HepG2 (cell line): ENCODE data around the gene SH2D6. TPM values are rescaled to one million over a fixed set of nuclear protein-coding genes. Genes with fewer than 3 reads are reported as not detected.
A peak's percentile ranks its signal among the peaks of the same experiment; 100 is the strongest.

Source experiments
- CCDC6 ChIP-seq: sonication (generic); formaldehyde crosslinking; IDR thresholded peaks from 2 replicates; pipeline ENCODE4 v1.8.1; 2022; ENCODE audit warnings: mild to moderate bottlenecking, missing genetic modification reagents, moderate library complexity
- CSRNP1 ChIP-seq: sonication (generic); formaldehyde crosslinking; IDR thresholded peaks from 2 replicates; pipeline ENCODE4 v1.8.1; 2023; ENCODE audit warnings: mild to moderate bottlenecking, missing genetic modification reagents
- DNMT3B ChIP-seq: conservative IDR thresholded peaks from 2 replicates; pipeline ENCODE4 v1.6.1; 2016; ENCODE audit warnings: missing biosample characterization, control low read depth
- ELF3 ChIP-seq: IDR thresholded peaks from 2 replicates; pipeline ENCODE4 v1.6.1; 2016; ENCODE audit warnings: missing genetic modification reagents, missing compliant biosample characterization
- KLF13 ChIP-seq: sonication (generic); formaldehyde crosslinking; IDR thresholded peaks from 2 replicates; pipeline ENCODE4 v1.4.0; 2020; ENCODE audit warnings: mild to moderate bottlenecking, missing genetic modification reagents
- ONECUT2 ChIP-seq: sonication (generic); formaldehyde crosslinking; IDR thresholded peaks from 2 replicates; pipeline ENCODE4 v1.4.0; 2020; ENCODE audit warnings: missing genetic modification reagents
- PRDM10 ChIP-seq: sonication (generic); formaldehyde crosslinking; IDR thresholded peaks from 2 replicates; pipeline ENCODE4 v1.4.0; 2020; ENCODE audit warnings: low read depth, missing genetic modification reagents
- YEATS4 ChIP-seq: sonication (generic); formaldehyde crosslinking; IDR thresholded peaks from 2 replicates; pipeline ENCODE4 v1.4.0; 2020; ENCODE audit warnings: missing genetic modification reagents, borderline replicate concordance
- ZBTB10 ChIP-seq: sonication (generic); formaldehyde crosslinking; IDR thresholded peaks from 2 replicates; pipeline ENCODE4 v1.4.0; 2020; ENCODE audit warnings: missing genetic modification reagents, borderline replicate concordance
- ZNF263 ChIP-seq: sonication (generic); formaldehyde crosslinking; IDR thresholded peaks from 2 replicates; pipeline ENCODE4 v1.4.0; 2020; ENCODE audit warnings: missing genetic modification reagents
- ZNF83 ChIP-seq: sonication (generic); formaldehyde crosslinking; IDR thresholded peaks from 2 replicates; pipeline ENCODE4 v1.4.0; 2020; ENCODE audit warnings: missing genetic modification reagents, mild to moderate bottlenecking, borderline replicate concordance
- polyA plus RNA-seq, 8 experiments: library from polyadenylated mRNA; depleted of rRNA in 3 of 8; stranded (reverse) in 7 of 8; unstranded in 1 of 8; fragments of >200 nt; fragmentation: Illumina TruSeq in 4 of 8; extraction: Trizol in 4 of 8; gene quantifications; 2 replicates each; pipeline versions ENCODE4 v1.2.1 to v1.2.3, GENCODE V29; 2011 to 2016; ENCODE audit warnings: low read depth in 4 of 8, missing spikeins in 1 of 8, mixed read lengths in 1 of 8; ENCODE audit not compliant: insufficient read depth in 1 of 8
- total RNA-seq, 5 experiments: library from RNA; depleted of rRNA; stranded (reverse); fragments of >200 nt; fragmentation: Illumina TruSeq; extraction: Trizol; gene quantifications; 2 replicates each; pipeline ENCODE4 v1.2.3, GENCODE V29; 2016; ENCODE audit warnings: low read depth in 1 of 5
- TF ChIP-seq, protein P1 (sequence below): sonication (generic); IDR thresholded peaks from 2 replicates; pipeline ENCODE4 v1.6.1; 2016; ENCODE audit warnings: low read depth, borderline replicate concordance
- TF ChIP-seq, protein P2 (sequence below): sonication (generic); formaldehyde crosslinking; IDR thresholded peaks from 2 replicates; pipeline ENCODE4 v1.5.0; 2020; ENCODE audit warnings: mild to moderate bottlenecking, missing genetic modification reagents

SH2D6 gene
- total and polyA plus RNA-seq, 2 of the 13 experiments (the other 11 are each of a cell fraction or from before 2014, with no cell fraction given): 0.11 to 0.26 TPM

GRCh38 chr2:85390941-85391669, 27.4 kb upstream of the SH2D6 start (continued):
- TF ChIP-seq CSRNP1 (CRISPR knock-in tag) (no peak), CCDC6 (peak; percentile 53; the same call in 1 of the 2 replicates), ZNF263 (CRISPR knock-in tag) (0 out of 2 replicates have a peak, but pooled peaks have one; percentile 22), YEATS4 (no peak), KLF13 (CRISPR knock-in tag) (no peak), ZBTB10 (CRISPR knock-in tag) (no peak), ZNF83 (no peak), PRDM10 (0 out of 2 replicates have a peak, but pooled peaks have one; percentile 39), DNMT3B (no peak), ONECUT2 (CRISPR knock-in tag) (no peak), ELF3 (CRISPR knock-in tag) (0 out of 2 replicates have a peak, but pooled peaks have one; percentile 46)
- TF ChIP-seq, protein P1, sequence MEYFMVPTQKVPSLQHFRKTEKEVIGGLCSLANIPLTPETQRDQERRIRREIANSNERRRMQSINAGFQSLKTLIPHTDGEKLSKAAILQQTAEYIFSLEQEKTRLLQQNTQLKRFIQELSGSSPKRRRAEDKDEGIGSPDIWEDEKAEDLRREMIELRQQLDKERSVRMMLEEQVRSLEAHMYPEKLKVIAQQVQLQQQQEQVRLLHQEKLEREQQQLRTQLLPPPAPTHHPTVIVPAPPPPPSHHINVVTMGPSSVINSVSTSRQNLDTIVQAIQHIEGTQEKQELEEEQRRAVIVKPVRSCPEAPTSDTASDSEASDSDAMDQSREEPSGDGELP: no peak
- TF ChIP-seq, protein P2, sequence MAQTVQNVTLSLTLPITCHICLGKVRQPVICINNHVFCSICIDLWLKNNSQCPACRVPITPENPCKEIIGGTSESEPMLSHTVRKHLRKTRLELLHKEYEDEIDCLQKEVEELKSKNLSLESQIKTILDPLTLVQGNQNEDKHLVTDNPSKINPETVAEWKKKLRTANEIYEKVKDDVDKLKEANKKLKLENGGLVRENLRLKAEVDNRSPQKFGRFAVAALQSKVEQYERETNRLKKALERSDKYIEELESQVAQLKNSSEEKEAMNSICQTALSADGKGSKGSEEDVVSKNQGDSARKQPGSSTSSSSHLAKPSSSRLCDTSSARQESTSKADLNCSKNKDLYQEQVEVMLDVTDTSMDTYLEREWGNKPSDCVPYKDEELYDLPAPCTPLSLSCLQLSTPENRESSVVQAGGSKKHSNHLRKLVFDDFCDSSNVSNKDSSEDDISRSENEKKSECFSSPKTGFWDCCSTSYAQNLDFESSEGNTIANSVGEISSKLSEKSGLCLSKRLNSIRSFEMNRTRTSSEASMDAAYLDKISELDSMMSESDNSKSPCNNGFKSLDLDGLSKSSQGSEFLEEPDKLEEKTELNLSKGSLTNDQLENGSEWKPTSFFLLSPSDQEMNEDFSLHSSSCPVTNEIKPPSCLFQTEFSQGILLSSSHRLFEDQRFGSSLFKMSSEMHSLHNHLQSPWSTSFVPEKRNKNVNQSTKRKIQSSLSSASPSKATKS: no peak
